HL-60 (cell line): ENCODE measurements around the gene OR5AC2.

ENCODE experiments used
- GABPA ChIP-seq: IDR thresholded peaks from 2 replicates; pipeline ENCODE4 v1.6.1; 2012; ENCODE audit warnings: low read depth
- POLR2AphosphoS5 ChIP-seq: IDR thresholded peaks from 2 replicates; pipeline ENCODE4 v1.6.1; 2012; ENCODE audit warnings: low read depth
- SPI1 ChIP-seq: IDR thresholded peaks from 2 replicates; pipeline ENCODE4 v1.6.1; 2012; ENCODE audit warnings: low read depth, mild to moderate bottlenecking, borderline replicate concordance
- TF ChIP-seq, protein P1 (sequence below): IDR thresholded peaks from one replicate; pipeline ENCODE4 v1.5.1; 2011; ENCODE audit warnings: low read length, control low read depth, inconsistent platforms; ENCODE audit not compliant: insufficient read depth
- TF ChIP-seq, protein P2 (sequence below): IDR thresholded peaks from 2 replicates; pipeline ENCODE4 v1.6.1; 2012; ENCODE audit warnings: low read depth; ENCODE audit not compliant: insufficient replicate concordance

DNA sequence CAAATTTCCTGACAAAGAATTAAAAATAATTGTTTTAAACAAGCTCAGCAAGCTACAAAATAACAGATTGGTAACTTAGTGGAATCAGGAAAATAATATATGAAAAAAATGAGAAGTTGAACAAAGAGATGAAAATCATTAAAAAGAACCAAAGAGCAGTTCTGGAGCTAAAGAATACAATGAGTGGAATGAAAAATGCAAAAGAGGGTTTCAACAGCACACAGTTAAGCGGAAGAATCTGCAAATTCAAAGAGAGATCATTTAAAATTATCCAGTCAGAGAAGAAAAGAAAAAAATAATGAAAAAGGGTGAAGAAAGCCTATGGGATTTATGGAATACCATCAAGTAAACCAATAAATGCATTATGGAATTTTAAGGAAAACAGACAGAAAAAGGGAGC is 45.6 kb upstream of the OR5AC2 start:
- TF ChIP-seq, protein P1, sequence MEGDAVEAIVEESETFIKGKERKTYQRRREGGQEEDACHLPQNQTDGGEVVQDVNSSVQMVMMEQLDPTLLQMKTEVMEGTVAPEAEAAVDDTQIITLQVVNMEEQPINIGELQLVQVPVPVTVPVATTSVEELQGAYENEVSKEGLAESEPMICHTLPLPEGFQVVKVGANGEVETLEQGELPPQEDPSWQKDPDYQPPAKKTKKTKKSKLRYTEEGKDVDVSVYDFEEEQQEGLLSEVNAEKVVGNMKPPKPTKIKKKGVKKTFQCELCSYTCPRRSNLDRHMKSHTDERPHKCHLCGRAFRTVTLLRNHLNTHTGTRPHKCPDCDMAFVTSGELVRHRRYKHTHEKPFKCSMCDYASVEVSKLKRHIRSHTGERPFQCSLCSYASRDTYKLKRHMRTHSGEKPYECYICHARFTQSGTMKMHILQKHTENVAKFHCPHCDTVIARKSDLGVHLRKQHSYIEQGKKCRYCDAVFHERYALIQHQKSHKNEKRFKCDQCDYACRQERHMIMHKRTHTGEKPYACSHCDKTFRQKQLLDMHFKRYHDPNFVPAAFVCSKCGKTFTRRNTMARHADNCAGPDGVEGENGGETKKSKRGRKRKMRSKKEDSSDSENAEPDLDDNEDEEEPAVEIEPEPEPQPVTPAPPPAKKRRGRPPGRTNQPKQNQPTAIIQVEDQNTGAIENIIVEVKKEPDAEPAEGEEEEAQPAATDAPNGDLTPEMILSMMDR = no peak
- no peak for TF ChIP-seq POLR2AphosphoS5
- no peak for TF ChIP-seq GABPA
- TF ChIP-seq, protein P2, sequence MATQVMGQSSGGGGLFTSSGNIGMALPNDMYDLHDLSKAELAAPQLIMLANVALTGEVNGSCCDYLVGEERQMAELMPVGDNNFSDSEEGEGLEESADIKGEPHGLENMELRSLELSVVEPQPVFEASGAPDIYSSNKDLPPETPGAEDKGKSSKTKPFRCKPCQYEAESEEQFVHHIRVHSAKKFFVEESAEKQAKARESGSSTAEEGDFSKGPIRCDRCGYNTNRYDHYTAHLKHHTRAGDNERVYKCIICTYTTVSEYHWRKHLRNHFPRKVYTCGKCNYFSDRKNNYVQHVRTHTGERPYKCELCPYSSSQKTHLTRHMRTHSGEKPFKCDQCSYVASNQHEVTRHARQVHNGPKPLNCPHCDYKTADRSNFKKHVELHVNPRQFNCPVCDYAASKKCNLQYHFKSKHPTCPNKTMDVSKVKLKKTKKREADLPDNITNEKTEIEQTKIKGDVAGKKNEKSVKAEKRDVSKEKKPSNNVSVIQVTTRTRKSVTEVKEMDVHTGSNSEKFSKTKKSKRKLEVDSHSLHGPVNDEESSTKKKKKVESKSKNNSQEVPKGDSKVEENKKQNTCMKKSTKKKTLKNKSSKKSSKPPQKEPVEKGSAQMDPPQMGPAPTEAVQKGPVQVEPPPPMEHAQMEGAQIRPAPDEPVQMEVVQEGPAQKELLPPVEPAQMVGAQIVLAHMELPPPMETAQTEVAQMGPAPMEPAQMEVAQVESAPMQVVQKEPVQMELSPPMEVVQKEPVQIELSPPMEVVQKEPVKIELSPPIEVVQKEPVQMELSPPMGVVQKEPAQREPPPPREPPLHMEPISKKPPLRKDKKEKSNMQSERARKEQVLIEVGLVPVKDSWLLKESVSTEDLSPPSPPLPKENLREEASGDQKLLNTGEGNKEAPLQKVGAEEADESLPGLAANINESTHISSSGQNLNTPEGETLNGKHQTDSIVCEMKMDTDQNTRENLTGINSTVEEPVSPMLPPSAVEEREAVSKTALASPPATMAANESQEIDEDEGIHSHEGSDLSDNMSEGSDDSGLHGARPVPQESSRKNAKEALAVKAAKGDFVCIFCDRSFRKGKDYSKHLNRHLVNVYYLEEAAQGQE = no peak
- no peak for TF ChIP-seq SPI1
